GM12801 (cell line): ENCODE data around the gene VPS8.

Experiments used
- TF ChIP-seq, protein P1 (sequence below): IDR thresholded peaks from one replicate; pipeline ENCODE4 v1.5.1; 2011; ENCODE audit warnings: control low read depth; ENCODE audit not compliant: insufficient read length; ENCODE audit errors: extremely low read depth

VPS8 gene

DNA sequence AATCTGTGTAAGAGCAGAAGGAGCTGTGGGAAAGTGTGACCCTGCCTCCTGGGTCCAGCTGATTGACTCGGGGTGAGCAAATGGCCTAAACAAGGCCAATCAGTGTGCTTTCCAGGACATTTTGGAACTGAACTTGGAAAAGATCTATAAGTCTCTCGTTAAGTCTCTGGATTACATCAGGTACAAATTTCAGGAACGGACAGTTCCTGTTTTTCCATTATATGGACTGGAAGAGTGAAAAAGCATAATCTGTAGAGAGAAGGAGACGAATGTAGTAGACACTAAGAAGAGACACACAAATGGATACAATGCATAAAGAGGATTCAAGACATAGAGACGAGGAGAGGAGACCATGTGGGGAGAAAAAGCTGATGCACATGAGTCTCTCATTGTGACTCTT lies 173.6 kb downstream of the VPS8 start:
- TF ChIP-seq, protein P1, sequence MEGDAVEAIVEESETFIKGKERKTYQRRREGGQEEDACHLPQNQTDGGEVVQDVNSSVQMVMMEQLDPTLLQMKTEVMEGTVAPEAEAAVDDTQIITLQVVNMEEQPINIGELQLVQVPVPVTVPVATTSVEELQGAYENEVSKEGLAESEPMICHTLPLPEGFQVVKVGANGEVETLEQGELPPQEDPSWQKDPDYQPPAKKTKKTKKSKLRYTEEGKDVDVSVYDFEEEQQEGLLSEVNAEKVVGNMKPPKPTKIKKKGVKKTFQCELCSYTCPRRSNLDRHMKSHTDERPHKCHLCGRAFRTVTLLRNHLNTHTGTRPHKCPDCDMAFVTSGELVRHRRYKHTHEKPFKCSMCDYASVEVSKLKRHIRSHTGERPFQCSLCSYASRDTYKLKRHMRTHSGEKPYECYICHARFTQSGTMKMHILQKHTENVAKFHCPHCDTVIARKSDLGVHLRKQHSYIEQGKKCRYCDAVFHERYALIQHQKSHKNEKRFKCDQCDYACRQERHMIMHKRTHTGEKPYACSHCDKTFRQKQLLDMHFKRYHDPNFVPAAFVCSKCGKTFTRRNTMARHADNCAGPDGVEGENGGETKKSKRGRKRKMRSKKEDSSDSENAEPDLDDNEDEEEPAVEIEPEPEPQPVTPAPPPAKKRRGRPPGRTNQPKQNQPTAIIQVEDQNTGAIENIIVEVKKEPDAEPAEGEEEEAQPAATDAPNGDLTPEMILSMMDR, result no peak

- TF ChIP-seq, protein P1, result no peak
These were observed 174.5 kb downstream of the VPS8 start for GRCh38 chr3:184986366-184986889.

GRCh38 chr3:184993394-184993793 lies 181.4 kb downstream of the VPS8 start:
- TF ChIP-seq, protein P1, result no peak

DNA sequence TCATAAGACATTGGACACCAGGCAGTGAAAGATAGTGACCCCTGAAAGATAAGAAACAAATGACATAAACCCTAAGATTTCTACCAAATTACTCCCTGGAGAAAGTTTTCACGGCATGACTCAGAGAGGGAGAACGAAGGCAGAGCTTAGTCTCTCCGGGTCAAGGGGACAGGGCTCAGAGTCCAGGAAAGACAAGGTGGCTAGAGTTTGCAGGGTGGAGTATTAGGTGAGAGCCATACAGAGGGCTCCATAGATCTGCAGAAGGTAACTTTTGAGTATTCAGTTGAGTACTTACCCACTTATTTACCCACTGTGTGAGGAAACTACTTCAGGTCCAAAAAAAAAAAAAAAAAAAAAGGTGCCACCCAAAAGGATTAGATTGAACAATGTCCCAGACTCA lies 197.7 kb downstream of the VPS8 start:
- TF ChIP-seq, protein P1, result no peak

GRCh38 chr3:185021256-185021655 lies 209.3 kb downstream of the VPS8 start:
- TF ChIP-seq, protein P1, result no peak

GRCh38 chr3:185024406-185024805 lies 212.4 kb downstream of the VPS8 start:
- TF ChIP-seq, protein P1, result no peak

DNA sequence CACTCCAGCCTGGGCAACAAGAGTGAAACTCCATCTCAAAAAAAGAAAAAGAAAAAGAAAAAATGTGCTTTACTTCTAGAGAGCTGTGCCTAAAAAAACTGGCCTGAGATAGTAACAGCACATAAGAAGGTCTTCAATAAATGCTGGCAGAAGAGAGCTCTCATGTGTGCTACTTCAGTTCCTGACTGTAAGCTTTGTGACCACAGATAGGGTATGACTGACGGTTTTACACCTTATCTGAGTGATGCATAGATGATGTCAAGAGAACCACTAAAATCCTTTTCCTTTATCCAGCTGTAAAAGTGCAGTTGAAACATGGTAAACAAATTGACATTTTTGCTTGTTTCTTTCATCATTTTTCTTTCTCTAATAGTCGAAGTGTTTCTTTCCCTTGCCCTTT lies 213.0 kb downstream of the VPS8 start:
- TF ChIP-seq, protein P1, result no peak
